ENCODE results near the gene GNGT1. TPM values are rescaled to one million over a fixed set of nuclear protein-coding genes. Genes with fewer than 3 reads are reported as not detected.

The GNGT1 gene
- polyA plus RNA-seq, 1 donor (not counting 4 experiments of a cell fraction or from before 2014, with no cell fraction given) = not detected

DNA sequence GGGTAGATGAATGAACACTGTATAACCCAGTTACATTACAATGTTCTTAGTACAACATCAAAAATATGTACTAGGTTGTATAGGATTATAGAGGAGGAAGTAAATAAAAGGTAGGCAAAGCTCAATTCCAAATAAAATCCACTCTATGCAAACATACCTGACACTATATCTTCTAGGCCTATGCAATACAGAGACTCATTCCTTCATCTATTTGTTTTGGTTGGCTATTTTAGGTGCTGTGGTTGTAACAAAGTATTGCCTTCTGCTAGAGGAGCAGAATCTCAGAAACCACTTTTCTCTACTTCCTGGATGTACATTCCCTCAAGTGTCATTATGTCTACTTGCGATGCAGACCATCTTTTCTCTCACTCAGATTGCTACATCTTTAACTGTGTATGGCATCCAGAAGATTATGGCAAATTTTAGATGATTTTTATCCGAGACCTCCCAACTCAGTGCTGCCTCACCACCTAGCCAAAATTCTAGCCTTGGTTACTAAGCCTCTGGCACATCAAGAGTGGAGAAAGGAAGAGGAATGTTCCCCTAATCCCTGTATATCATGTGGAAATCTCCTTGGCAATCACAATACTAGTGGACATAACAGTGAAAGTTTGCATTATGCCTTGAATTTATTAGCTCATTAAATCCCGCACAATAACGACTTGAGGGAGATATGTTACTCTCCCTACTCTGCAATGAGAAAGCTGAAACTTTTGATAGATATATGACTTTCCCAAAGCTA, 10.3 kb upstream of the GNGT1 start:
- no peak overlapping the region for H3K27ac ChIP-seq (ENCODE audit: control insufficient read depth, insufficient read depth, low read length)
- FAIRE-seq = no peak

DNA sequence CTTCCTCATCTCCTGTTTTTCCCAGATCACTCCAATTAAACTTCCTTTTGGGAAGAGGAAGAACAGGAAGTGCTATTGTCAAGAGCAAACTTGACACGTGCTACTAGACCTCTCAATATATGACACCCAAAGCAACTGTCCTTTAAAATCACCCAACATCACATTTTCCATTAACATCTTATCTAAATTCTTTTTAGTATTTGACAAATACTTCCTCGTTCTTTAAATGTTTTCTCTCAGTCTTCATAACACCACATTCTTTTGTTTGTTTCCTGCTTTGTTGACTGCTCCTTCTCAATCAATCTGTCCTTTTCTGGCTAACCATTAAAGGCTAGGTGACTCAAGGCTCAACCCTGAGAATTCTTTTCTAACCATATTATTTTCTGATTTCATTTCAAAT, 8.7 kb upstream of the GNGT1 start:
- Histone ChIP-seq H3K27me3 (ENCODE audit: control insufficient read depth, extremely low read depth, insufficient read depth, low read length) (no peaks in the 10 kb centered on the region), H3K9ac (ENCODE audit: control insufficient read depth, extremely low read depth, insufficient read depth, low read length) (no peak overlapping the region), H2AFZ (ENCODE audit: control insufficient read depth, low read length) (no peak overlapping the region), H3K4me3 (ENCODE audit: control insufficient read depth in 2 of 3, extremely low read depth in 1 of 3, insufficient read depth in 2 of 3, low read depth in 1 of 3, low read length in 3 of 3) (no peak overlapping the region), H3K36me3 (ENCODE audit: control insufficient read depth in 2 of 2, extremely low read depth in 1 of 2, insufficient read depth in 2 of 2, low read length in 2 of 2) (no peaks in the 10 kb centered on the region), H3K79me2 (ENCODE audit: control insufficient read depth, insufficient read depth, low read length) (no peaks in the 10 kb centered on the region), H4K20me1 (ENCODE audit: control insufficient read depth, extremely low read depth, insufficient read depth, low read length) (no peaks in the 10 kb centered on the region), H3K9me3 (ENCODE audit: control insufficient read depth, low read depth, low read length) (no peaks in the 10 kb centered on the region), H3K27ac (ENCODE audit: control insufficient read depth, insufficient read depth, low read length) (no peak overlapping the region), H3K4me1 (ENCODE audit: control insufficient read depth, extremely low read depth, insufficient read depth, low read length) (peaks cover 3% of the 10 kb centered on the region), H3K9me1 (ENCODE audit: control insufficient read depth, extremely low read depth, insufficient read depth, low read length) (no peaks in the 10 kb centered on the region), H3K4me2 (ENCODE audit: control insufficient read depth, extremely low read depth, insufficient read depth, low read depth, low read length) (no peak overlapping the region)
- no peak for TF ChIP-seq EZH2 (IDR thresholded peaks at IDR 0.05; ENCODE audit: low read length)
- TF ChIP-seq, protein P1, sequence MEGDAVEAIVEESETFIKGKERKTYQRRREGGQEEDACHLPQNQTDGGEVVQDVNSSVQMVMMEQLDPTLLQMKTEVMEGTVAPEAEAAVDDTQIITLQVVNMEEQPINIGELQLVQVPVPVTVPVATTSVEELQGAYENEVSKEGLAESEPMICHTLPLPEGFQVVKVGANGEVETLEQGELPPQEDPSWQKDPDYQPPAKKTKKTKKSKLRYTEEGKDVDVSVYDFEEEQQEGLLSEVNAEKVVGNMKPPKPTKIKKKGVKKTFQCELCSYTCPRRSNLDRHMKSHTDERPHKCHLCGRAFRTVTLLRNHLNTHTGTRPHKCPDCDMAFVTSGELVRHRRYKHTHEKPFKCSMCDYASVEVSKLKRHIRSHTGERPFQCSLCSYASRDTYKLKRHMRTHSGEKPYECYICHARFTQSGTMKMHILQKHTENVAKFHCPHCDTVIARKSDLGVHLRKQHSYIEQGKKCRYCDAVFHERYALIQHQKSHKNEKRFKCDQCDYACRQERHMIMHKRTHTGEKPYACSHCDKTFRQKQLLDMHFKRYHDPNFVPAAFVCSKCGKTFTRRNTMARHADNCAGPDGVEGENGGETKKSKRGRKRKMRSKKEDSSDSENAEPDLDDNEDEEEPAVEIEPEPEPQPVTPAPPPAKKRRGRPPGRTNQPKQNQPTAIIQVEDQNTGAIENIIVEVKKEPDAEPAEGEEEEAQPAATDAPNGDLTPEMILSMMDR (optimal IDR thresholded peaks at IDR 0.05 in 1 of 3, IDR thresholded peaks at IDR 0.05 in 1 of 3, conservative IDR thresholded peaks at IDR 0.05 in 1 of 3; ENCODE audit: extremely low read depth in 1 of 3, insufficient read depth in 2 of 3, low read length in 3 of 3) = no peak
- dilution Hi-C loops (cut with MboI; ENCODE audit: extremely low pct_ligation_motif_present, low sequenced_read_pairs) = no loop called here
- no peak for DNase-seq (ENCODE audit: low read depth, low spot score)
- no peak for FAIRE-seq

More for the DNA sequence above, 10.3 kb upstream of the GNGT1 start:
- no peaks in the 10 kb centered on the region for H4K20me1 ChIP-seq (ENCODE audit: control insufficient read depth, extremely low read depth, insufficient read depth, low read length)
- no peaks in the 10 kb centered on the region for H3K79me2 ChIP-seq (ENCODE audit: control insufficient read depth, insufficient read depth, low read length)
- no peaks in the 10 kb centered on the region for H3K36me3 ChIP-seq (ENCODE audit: control insufficient read depth in 2 of 2, extremely low read depth in 1 of 2, insufficient read depth in 2 of 2, low read length in 2 of 2)
- H2AFZ ChIP-seq (ENCODE audit: control insufficient read depth, low read length) = no peak overlapping the region
- H3K9me3 ChIP-seq (ENCODE audit: control insufficient read depth, low read depth, low read length) = no peaks in the 10 kb centered on the region
- H3K9ac ChIP-seq (ENCODE audit: control insufficient read depth, extremely low read depth, insufficient read depth, low read length) = no peak overlapping the region
- H3K4me1 ChIP-seq (ENCODE audit: control insufficient read depth, extremely low read depth, insufficient read depth, low read length) = peaks cover 3% of the 10 kb centered on the region
- DNase-seq (ENCODE audit: low read depth, low spot score) = no peak
- H3K4me3 ChIP-seq (ENCODE audit: control insufficient read depth in 2 of 3, extremely low read depth in 1 of 3, insufficient read depth in 2 of 3, low read depth in 1 of 3, low read length in 3 of 3) = no peak overlapping the region
- H3K4me2 ChIP-seq (ENCODE audit: control insufficient read depth, extremely low read depth, insufficient read depth, low read depth, low read length) = no peak overlapping the region
- dilution Hi-C loops (cut with MboI; ENCODE audit: extremely low pct_ligation_motif_present, low sequenced_read_pairs) = no loop called here
- H3K27me3 ChIP-seq (ENCODE audit: control insufficient read depth, extremely low read depth, insufficient read depth, low read length) = no peaks in the 10 kb centered on the region
- no peak for TF ChIP-seq EZH2 (IDR thresholded peaks at IDR 0.05; ENCODE audit: low read length)
- TF ChIP-seq, protein P1 (optimal IDR thresholded peaks at IDR 0.05 in 1 of 3, IDR thresholded peaks at IDR 0.05 in 1 of 3, conservative IDR thresholded peaks at IDR 0.05 in 1 of 3; ENCODE audit: extremely low read depth in 1 of 3, insufficient read depth in 2 of 3, low read length in 3 of 3) = no peak
- no peaks in the 10 kb centered on the region for H3K9me1 ChIP-seq (ENCODE audit: control insufficient read depth, extremely low read depth, insufficient read depth, low read length)

Data from keratinocyte (primary cell).